ENCODE results near the gene ZNF384.

GRCh38 chr12:6692888-6693287 is 3.7 kb upstream of the ZNF384 start:
- TF ChIP-seq CTCF (IDR thresholded peaks at IDR 0.05; ENCODE audit: insufficient read depth, low read length, poor library complexity, severe bottlenecking), result no peak
- TF ChIP-seq EZH2phosphoT487 (conservative IDR thresholded peaks at IDR 0.05; ENCODE audit: low read length), result no peak

Measured in SU-DHL-6 (cell line).